Stimulated activated CD4-positive, alpha-beta T cell treated with anti-CD3 and anti-CD28 coated beads, TNF-alpha, amount 100 ng/mL, for 24 hours (primary cell): ENCODE measurements around the gene TPGS1.
"Not testable (repeated sequence)": the region's sequence is repeated elsewhere in the genome, so short reads cannot be mapped to it uniquely, and the experiment has no call there.

ENCODE experiments used
- DNase-seq, 3 experiments: peaks; one replicate each; pipeline ENCODE4 v3.0.0-alpha.2; 2020; ENCODE audit warnings: low read depth in 3 of 3

The TPGS1 gene

DNA sequence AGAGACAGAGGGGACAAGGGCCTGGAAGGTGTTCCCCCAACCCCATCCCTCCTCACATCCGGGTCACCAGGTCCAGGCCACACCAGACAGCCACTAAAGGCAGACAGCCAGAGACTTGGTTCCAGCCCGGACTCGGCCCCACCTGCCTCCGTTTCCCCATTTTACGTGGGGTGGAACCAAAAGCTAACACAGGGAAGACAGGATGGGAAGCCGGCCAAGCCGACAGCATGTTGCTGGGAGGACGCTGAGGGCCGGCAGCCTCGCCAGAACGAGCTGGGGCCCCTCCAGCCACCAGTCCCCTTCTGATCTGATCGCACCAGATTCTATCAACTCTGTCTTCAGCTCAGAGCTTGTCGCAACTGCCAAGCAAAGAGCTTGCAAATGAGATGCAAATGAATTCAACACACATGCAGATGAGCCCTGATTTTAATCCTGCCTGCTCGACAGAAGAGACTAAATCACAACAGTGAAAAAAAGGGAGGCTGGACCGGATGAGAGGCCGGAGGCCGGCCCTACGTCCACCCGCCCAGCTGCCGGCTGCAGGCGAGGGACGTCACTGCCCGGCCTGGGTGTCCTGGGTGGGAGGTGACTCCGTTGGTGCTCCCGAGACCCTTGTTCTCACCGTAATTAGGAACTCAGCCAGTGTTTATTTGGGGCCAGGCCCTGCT is 28.9 kb upstream of the TPGS1 start:
- no peak for DNase-seq

DNA sequence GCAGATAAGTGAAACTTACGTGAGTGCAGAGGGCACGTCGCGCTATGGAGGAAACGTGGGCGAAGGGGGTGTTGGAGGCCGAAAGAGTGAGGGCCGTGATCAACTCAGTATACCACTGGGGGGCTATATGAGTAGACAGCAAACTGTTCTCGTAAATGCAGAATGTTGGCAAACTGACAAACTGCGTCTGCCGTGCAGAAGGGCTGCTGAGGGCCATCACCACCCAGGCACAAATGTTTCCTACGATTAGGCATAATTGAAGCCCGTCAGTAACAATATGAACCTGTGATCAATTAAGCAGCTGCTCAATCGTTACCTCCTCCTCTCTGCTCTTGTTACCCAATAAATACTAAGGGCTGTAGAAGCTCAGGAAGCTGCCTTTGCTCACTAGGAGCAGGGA is 28.3 kb upstream of the TPGS1 start:
- no peak for DNase-seq

DNA sequence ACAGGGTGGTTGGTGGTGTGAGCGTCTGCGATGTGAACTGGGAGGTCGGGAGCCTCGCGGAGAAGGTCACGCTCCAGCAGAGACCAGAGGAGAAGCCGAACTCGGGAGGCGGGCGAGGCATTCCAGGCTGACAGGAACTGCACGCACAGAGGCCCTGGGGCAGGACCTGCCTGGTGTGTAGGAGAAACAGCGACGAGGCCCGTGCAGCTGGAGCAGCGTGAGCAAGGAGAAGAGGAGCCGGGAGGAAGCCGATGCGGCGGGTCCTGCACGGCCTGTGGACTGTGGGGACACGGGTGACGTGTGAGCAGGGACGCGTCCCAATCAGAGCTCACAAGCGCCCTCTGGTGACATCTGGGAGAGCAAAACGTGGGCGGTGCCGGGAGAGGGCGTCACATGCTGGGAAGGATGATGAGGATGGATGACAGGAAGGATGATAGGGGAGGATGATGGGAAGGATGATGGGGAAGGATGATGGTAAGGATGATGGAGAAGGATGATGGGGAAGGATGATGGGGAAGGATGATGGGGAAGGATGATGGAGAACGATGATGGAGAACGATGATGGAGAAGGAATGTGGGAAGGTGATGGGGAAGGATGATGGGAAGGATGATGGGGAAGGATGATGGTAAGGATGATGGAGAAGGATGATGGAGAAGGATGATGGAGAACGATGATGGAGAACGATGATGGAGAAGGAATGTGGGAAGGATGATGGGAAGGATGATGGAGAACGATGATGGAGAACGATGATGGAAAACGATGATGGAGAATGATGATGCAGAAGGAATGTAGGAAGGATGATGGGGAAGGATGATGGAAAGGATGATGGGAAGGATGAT is 27.1 kb upstream of the TPGS1 start:
- DNase-seq: peak in 2 of 3 experiments; percentile 11 to 43

DNA sequence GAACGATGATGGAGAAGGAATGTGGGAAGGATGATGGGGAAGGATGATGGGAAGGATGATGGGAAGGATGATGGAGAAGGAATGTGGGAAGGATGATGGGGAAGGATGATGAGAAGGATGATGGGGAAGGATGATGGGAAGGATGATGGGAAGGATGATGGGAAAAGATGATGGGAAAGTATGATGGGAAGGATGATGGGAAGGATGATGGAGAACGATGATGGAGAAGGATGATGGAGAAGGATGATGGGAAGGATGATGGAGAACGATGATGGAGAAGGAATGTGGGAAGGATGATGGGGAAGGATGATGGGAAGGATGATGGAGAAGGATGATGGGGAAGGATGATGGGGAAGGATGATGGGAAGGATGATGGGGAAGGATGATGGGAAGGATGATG is 26.2 kb upstream of the TPGS1 start:
- DNase-seq: not testable (repeated sequence)

DNA sequence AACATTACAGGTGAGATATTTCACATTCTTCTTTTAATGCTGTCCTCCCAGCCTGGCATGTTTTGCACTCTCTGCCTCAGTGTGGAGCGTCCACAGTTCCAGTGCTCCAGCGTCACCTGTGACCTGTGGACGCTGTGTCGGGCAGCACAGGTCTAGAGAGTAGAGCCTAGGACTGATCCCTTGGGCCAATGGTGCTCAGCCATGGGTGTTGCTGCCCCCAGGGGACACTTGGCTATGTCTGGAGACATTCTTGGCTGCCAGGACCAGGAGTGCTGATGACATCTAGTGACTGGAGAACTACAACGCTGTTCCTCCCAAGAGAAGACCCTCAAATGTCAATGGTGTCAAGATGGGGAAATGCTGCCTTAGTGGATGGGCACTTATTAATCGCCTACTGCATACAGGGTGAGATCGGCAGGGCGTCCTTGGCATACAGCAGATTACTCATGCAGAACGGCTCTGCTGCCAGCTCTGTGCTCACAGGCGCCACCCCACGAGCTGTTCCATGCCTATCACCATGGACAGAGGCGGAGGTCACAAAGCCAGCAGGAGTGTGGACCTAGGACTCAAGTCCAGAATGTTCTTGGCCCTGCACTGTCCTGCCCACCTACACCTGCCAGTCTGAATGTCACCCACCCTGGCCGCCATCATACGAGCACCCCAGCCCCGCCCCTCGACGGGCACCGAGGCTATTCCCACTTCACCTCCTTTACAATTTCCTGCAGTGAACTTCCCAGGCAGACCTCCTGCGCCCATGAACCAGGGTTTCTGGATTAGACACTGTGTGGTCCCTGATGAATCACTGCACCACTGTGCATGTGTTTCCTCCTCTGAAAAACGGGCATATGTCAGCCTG is 24.9 kb upstream of the TPGS1 start:
- DNase-seq: no peak

DNA sequence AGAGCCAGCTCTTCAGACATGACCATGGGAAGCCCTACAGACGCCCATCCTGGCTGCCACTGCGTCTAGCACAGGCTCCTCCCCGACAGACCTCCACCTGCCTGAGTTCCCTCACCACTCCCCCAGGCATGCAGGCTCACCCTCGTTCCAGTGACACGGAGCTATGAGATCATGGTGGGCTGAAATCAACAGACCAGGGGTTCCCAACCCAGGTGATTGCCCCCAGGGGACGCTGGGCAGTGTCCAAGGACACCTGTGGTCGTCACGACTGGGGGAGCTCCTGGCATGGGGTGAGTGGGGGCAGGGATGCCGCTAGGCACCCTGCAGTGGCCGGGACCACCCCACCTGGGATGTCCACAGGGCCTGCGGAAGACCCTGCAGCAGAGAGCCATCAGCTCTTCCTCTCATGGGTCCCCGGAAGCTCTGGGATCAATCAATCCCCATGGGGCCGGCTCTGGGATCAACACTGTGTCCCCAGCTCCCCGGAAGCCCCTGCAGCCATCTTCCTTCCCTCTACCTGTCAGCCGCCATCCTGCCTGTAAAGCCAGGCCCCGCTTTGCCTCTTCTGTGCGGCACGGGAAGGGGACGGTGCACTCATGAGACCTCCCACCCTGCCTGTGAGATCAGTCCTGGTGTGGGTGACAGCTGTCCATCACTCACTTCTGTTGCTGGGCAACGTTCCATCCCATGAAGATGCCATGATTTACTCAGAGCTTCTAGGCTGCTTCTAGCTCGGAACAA is 23.8 kb upstream of the TPGS1 start:
- no peak for DNase-seq

DNA sequence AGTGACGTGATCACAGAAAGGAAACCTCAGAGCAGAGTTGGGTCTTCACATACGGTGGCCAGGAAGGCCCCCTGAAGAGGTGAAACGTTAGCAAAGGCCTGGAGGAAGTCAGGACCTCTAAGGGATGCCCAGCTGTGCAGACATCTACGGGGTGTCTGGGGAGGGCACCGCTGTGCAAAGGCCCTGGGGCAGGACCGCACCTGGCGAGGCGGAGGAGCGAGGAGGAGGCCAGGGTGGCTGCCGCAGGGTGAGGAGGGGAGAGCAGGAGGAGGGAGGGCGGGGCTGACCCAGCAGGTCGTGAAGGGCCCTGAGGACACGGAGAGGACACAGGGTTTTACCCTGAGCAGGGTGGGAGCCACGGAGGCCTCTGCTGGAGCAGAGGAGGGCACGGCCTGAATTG is 22.8 kb upstream of the TPGS1 start:
- DNase-seq: no peak

DNA sequence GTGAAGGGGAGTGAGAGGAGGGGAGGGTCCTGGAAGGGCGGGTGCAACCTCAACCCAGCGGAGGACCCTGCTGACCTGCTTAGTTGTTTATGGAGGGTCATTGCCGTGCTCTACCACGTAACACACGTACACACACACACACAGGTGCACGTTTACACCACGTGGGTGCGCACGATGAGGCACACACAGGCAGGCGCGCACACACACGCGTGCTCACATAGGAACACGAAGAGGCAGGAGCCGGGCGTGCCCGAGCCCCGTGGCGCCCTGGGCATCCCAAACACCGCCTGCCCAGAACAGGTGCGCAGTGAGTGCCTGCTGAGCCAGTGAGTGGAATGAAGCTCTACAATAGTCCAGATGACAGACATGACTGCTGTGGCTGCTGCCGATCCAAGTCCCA is 22.2 kb upstream of the TPGS1 start:
- DNase-seq: no peak

DNA sequence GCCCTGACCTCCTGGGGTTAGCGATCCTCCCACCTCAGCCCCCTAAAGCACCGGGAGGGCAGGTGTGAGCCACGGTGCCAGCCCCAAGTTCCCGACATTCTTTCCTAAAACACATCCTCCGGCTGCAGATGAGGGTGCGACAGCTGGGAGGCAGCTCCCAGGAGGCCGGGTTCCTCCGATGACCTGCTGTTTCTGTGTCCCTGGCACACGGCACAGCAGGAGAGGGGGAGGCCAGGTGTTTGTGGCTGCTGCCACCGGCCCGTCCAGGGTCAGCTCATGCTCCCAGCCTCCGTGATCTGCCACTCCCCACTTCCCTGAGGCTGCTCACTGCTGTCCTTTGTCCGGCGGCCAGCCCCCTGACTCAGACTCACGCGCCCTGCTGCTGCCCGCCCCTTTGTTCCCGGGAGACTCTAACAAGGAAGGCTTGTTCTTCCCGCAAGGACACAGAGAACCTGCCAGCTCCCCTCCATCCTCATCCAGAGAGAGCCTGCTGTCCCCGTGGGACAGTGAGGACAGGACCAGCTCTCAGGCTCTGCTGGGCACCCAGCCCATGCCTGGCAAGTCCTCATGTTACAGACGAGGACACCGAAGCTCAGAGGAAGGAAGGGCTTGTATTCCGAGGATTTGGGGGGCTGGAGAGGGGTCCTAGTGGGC is 21.6 kb upstream of the TPGS1 start:
- no peak for DNase-seq

DNA sequence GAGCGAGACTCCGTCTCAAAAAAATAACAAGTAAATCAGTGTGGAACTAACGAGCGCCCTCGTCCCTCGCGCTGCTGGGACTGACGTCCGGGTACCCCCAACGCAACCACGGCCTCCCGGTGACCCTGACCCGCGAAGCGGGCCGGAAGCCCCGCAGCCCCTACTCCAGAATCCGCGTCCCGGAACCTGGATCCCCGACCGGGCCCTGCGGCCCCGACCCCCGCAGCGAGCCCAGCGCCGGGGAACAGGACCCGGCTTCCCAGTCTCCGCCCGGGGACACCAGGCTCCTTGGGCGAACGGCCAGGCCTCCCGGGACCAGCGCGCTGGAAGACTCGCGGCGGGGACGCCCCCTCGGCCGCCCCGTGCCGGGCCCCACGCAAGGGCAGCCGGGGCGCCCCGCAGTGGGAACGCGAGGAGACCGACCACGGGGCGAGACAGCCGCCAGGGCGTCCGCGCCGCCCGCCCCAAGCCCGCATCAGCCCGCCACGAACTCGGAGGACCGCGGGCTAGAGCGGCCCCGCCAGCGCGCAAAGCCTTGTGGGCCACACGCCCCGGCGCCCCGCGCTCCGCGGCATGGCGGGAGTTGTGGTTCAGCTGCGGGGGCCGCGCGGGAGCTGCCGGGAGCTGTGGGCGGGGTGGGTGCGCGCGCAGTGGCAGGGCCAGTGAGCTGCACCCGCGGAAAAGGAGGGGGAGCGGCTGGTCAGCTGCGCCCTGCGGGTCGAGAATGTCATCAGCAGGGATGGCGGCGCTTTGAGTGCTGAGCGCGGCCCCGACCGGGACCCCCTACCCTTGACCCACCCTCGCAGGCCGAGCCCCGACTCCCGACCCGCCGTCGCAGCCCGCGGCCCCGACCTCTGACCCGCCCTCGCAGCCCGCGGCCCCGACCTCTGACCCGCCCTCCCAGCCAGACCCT is 18.5 kb upstream of the TPGS1 start:
- peak; percentile 81 to 92 (median 89) for DNase-seq

DNA sequence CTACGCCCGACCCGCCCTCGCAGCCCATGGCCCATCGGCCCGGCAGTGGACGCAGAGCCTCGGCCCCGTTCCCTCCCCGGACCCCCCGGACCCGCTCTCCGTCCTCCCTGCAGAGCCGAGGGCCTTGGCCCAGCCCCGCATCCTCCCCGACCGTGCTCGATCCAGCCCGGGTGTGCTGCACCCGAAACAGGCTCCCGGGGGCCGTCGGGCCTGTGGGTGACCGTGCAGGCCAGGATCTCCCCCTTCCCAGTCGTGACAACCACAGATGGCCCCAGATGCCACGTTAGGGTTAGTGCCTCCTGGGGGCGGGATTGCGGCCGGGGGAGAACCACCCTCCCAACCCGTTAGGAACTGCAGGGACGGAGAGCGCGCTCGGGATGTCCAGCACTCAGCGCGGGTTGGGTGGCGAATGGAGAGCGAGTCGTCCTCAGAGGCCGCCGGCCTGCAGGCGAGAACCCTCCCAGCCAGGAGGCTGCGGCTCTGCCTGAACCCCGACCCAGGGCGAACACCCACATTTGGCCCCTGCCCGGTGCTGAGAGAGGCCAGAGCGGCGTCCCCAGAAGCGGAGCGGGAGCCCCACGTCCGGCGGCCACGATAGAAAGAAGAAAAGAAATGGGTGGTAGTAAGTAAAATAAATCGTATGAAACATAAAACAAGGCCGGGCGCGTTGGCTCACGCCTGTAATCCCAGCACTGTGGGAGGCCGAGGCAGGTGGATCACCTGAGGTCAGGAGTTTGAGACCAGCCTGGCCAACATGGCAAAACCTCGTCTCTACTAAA is 17.7 kb upstream of the TPGS1 start:
- DNase-seq: no peak

DNA sequence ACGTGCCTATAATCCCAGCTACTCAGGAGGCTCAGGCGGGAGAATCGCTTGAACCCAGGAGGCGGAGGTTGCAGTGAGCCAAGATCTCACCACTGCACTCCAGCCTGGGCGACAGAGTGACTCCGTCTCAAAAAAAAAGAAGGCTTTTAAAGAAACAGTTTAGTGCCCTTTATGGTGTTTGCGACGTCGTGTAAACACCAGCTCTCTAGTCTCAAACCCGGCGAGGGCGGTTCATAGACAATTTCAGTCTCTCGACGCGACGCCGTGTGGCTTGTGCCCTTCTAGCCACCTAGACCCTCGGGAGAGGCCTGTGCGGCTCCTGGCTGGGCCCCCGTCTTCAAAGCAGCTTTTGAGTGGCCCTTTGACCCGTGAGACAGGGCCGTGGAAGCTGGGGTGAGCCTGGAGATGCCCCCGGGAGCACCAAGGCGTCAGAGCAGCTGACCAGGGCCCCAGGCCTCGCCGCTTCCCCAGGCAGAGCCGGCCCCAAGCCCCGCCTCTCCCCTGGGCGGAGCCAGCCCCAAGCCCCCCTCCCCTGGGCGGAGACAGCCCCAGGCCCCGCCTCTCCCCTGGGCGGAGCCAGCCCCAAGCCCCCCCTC is 16.1 kb upstream of the TPGS1 start:
- no peak for DNase-seq

DNA sequence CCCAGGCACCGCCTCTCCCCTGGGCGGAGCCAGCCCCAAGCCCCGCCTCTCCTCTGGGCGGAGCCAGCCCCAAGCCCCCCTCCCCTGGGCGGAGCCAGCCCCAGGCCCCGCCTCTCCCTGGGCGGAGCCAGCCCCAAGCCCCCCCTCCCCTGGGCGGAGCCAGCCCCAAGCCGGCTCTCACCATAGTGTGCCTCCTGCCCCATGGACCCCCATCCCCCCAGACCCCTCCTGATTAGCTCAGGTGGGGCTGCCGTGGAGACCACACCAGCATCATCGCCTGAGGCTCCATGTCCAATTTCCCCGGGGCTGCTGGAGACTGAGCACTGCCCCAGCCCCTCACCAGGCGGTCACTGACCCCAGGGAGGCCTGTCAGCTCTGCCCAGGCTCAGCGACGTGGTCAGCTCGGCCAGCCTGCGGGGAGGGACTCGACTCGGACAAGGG is 15.2 kb upstream of the TPGS1 start:
- no peak for DNase-seq

DNA sequence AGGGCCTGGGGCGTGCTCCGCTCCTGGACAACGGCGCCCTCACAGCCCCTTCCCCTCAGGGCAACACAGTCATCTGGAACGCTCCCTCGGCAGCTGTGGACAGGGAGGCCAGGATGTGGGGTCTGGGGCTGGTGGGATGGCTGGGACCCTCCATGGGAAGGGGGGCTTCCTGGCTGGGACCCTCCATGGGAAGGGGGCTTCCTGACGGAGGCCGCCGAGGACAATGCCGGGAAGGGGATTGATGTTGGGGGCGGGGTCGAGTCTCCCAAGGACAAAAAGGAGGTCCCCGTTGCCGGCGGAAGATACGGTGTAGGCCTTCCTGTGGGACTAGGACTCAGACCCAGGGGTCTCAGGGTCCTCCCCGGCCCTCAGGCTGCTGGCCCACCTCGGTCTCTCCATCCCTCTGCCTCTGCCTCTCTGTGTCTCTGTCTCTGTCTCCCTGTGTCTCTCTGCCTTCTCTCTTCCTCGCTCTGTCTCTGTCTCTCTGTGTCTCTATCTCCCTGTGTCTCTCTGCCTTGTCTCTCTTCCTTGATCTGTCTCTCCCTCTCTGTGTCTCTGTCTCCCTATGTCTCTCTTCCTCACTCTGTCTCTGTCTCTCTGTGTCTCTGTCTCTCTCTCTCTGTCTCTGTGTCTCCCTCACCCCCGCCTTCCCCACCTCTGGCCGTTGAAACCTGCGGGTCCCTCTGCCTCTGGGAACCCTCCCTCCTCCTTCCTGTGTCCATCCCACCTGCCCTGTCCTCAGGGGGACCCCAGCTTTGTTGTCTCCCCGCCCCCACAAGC is 13.7 kb upstream of the TPGS1 start:
- DNase-seq: no peak

DNA sequence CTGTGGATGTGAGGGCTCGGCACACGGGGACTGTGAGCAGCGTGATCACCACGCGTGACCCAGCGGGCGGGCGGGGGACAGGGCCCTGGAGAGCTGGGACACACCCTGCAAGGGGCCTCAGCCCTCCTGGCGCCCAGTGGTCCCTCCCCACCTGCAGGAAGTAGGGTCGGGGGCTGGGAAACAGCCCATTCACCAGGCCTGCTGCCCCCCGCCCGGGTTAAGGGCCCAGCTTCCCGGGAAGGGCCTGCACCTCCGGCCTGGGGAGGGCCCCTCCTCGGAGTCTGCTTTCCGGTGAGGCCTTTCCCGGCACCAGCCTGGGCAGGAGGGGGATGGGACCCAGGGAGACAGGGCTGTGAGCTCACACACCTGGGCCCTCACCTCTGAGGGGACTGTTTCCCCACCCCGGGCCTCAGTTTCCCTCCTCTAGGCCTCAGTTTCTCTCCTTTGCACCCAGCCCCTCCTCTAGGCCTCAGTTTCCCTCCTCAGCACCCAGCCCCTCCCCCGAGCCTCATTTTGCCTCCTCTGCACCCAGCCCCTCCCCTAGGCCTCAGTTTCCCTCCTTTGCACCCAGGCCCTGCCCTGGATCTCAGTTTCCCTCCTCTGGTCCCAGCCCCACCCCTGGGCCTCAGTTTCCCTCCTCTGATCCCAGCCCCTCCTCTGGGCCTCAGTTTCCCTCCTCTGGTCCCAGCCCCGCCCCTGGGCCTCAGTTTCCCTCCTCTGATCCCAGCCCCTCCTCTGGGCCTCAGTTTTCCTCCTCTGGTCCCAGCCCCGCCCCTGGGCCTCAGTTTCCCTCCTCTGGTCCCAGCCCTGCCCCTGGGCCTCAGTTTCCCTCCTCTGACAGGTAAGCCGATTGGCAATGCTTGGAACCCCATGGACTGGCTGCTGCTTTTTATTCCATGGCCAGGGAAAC is 12.9 kb upstream of the TPGS1 start:
- no peak for DNase-seq

DNA sequence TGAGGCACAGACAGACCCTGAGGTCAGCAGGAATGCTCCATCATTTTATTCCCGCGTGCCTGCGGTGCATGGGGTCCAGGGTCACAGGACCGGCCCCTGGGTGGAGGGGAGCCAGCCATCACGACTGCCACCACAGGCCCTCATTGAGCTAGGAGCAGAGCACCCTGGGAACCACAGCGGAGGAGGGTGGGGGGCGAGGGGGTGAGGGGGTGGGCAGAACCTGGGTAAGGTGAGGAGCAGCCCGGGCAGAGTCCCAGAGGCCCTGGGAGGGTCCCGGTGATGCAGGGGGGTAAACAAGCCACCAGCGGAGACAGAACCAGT is 12.3 kb upstream of the TPGS1 start:
- DNase-seq: no peak
